HG02610 (cell line): ENCODE results near the gene CDK5RAP2.

Source experiments
- ATAC-seq: cut with Tn5 transposase; IDR thresholded peaks from one replicate; pipeline ENCODE4 v1.9.1; 2021; ENCODE audit warnings: mild to moderate bottlenecking, moderate library complexity; ENCODE audit not compliant: unreplicated experiment

CDK5RAP2 gene

DNA sequence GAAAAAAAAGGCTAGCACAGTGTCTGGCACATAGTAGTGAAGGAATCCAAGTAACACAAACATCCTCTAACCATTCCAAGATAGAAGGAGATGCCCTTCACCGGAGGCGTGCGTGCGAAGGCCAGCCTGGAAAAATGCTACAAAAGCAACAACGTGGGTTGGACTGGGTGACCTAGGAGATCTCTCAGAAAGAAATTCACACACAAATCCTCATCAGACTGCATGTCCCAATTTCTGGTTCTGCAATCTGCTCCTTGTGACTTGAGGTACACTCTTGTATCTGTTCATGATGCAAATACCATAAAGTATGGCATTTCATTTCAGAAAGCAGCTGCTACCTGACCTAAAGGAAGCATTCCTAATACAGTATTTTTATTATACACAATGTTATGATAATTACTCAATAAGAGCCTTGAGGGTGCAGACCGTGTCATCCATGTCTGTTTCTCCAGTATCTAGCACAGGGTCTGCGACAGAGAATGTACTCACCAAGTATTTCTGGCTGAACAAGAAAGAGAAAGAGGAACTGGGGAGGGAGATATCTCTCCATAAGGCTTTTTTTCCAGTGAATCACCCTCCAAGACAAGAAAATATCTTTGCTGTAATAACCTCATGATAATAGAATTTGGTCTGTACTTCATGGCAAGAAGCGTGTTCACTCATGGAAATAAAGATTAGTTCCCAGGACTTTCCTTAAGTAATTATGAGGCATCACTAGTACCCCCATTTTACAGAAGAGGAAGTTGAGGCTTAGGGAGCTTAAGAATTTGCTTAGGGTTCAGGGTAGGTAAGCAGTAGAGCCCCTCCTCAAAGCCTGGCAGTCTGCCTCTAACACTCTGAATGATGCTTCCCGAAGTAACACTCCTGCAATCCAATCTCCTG, 138.3 kb downstream of the CDK5RAP2 start:
- no peak for ATAC-seq

DNA sequence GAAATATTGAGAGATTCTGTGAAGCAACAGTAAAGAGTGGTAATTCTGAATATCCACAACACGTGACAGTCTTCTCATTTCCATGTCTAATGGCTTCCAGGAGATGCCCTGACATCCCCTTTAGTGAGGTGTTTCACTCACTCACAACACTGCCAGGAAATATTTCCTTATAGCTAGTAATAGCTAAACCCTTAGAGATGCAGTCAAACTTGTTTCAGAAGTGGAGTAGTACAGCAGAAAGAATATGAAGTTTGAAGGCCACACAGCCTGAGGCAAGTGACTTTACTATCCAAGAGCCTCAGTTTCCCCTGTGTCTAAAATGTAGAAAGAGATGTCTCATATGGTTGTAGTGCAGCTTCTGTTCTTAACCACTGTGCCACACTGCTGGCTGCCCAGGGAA, 139.2 kb downstream of the CDK5RAP2 start:
- no peak for ATAC-seq

DNA sequence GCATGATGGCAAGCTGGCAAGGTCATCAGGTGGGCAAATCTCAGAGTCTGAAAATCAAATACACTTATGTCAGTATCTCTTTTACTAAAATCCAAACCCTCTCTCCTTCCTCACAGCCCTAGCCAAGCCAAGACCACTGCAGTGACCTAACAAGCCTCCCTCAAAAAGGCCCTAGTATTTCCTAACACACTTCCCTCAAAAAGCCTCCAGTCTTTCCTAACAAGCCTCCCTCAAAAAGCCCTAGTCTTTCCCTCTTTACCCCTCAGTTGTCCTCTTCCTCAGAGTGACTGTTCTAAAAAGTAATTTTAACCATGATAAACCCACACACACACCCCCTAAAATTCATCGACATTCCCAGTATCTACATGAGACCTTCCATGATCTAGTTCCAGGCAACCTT, 140.0 kb downstream of the CDK5RAP2 start:
- ATAC-seq = no peak

GRCh38 chr9:120438836-120439546, 141.0 kb downstream of the CDK5RAP2 start:
- ATAC-seq = peak; percentile 41

DNA sequence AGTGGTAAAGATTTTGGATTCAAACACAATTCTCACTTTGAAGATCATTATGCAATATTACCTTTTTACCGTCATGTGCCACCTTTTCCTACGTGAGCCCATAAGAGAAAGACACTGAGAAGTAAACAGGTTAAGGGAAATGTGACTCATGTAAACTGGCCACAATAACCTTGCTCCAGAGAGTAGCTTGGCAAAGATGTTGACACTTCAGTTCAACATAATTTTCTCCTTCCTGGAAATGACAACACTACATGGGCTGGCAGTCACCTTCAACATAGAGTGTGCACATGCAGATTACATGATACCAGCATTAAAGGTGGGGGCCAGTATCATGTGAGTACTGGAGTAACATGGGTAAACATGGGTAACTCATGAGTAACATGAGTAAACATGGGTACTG, 141.9 kb downstream of the CDK5RAP2 start:
- ATAC-seq = no peak

DNA sequence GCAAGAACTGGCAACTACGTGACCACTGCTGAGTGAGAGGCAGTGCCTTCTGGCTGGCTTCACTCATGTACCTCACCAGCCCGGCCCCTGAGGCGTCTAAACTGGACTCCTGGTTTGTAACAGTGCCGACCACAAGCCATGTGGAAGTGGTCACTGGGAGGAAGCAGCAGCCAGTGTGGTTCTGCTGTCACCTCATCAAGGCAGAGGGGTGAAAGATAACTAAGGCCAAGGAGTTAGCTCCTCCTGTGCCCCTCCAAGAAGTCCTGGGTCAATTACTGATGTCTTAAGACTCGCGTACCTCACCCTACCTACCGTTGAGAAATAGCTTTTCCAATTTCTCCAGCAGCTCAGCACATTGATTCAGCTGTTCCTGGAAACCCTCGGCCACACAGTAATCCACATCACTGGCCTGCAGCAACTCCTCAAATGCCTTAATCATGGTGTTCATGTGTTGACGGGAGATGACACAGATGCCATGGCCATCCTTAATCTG, 142.9 kb downstream of the CDK5RAP2 start:
- ATAC-seq = no peak

- ATAC-seq = no peak
Observed at GRCh38 chr9:120436446-120436845, 143.5 kb downstream of the CDK5RAP2 start.

DNA sequence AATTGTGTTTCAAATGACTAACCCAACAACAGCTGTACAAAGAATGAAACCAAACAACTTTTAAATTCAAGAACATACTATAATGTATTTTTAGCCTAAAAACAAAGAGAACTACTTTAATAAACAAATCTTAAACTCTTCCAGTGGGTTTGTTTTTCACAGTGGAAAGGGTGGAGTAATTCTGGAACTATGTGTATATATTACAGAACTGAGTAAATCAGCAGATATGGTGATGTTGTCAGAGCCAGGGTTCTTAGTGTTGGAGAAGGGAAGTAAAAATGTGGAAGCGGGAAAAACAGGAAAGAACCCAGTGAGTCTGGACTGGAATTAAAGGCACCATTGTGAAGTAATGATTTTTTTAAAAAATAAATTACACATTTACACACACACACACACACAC, 144.9 kb downstream of the CDK5RAP2 start:
- no peak for ATAC-seq

DNA sequence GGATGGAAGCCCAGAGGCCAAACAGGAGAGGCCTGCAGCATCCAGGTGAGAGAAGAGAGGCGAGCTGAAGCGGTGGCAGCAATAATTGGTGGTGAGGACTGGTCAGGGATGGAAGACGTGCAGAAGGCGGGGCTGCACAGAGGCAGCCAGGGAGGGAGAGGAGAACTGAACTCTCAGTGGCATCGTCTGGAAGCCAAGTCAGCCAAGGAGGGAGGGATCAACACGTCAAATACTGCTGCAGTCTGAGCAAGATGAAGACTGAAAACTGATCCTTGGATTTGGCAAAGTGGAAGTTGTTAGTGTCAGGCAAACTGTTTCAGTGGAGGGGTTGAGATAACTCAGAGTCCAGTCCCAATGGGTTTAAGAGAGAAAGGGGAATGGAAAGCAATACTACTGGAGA, 145.4 kb downstream of the CDK5RAP2 start:
- ATAC-seq = no peak

DNA sequence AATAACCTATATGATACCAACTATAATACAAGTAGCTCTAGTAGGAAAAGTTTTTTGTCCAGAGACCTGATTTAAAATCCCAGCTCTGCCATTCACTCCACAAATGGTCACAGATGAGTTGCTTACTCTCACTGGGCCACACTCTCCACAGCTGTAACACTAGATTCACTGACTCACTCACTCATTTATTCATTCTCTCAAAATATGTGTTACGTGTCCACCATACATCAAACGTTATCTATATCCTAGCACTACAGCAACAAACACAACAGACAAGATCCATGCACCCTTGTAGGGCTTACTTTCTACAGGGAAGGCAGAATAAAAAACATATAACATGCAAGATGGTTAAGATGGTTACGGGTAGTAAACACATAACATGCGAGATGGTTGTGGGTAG, 146.3 kb downstream of the CDK5RAP2 start:
- ATAC-seq = no peak

- no peak for ATAC-seq
Observed at GRCh38 chr9:120432600-120432999, 147.4 kb downstream of the CDK5RAP2 start.

GRCh38 chr9:120431268-120431667, 148.7 kb downstream of the CDK5RAP2 start:
- no peak for ATAC-seq

DNA sequence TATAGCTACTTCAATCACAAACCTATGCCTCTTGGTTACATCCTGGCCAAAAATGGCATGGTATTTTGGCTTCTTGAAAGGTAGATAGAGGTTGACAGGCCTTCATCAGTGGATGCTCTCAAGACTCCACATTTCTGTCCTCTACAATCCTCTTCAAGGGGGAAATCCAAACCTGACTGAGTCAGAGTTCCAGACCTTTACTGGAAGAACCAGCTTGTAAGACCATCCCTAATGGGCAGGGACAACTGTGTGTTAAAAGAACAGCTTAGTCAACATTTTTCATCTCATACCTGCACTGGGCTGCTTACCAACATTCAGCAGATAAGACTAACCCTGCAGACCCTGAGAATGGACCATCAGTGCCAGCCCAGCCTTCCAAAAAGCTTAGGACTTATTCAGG, 155.7 kb downstream of the CDK5RAP2 start:
- no peak for ATAC-seq

GRCh38 chr9:120423812-120424211, 156.2 kb downstream of the CDK5RAP2 start:
- ATAC-seq = no peak

- ATAC-seq = no peak
Observed at GRCh38 chr9:120421977-120422376, 158.0 kb downstream of the CDK5RAP2 start.

DNA sequence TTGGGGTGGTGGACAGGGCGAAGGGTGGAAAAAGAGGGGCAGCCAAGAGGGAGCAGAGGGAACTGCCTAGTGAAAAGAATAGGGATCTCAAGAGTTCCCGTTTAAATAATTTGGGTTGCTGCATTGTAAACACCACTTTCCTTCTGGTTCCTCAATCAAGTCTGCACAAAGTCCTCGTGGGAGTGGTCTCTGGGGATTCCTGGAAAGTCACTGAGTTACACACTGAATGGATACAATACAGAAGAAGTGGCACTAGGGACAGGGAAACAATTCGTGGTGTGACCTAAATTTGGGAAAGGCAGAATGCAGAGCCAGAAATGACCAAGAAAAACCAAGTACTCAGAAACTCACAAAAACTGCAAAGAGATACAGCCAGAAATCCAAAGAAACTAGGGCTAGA, 161.7 kb downstream of the CDK5RAP2 start:
- ATAC-seq = no peak

- ATAC-seq = no peak
Observed at GRCh38 chr9:120416781-120417427, 163.1 kb downstream of the CDK5RAP2 start.

- no peak for ATAC-seq
Observed at GRCh38 chr9:120413121-120414048, 166.6 kb downstream of the CDK5RAP2 start.

GRCh38 chr9:120412425-120412951, 167.5 kb downstream of the CDK5RAP2 start:
- no peak for ATAC-seq

DNA sequence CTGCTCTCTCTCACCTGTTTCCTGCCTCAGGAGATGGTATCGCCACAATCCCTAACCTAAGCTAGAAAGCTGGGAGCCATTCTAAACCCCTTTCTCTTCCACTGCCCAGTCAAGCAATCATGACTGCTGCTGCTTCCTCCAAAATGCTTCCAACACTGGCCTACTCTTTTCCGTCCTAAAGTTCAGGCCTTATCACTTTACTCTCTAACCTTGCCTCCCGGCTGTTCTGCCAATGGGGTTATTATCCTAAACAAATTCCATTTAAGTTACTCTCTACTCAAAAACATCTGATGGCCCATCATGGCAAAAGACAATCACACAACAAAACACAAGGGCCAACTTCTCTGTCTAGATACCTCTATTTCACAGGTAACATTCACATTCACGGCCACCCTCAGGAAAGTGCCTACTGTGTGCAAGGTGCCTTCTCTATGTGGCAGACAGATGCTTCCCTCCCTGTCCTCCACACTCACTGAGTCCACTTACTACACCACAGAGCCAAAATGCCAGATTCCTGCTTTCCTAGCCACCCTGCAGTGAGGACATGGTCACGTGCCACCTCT, 168.0 kb downstream of the CDK5RAP2 start:
- no peak for ATAC-seq
